ENCODE data around the gene MAPK1. TPM values are rescaled to one million over a fixed set of nuclear protein-coding genes. Genes with fewer than 3 reads are reported as not detected.

The MAPK1 gene
- total RNA-seq, 4 donors from 2014 or later, result 29.0 to 46.8 (median 35.1) TPM

DNA sequence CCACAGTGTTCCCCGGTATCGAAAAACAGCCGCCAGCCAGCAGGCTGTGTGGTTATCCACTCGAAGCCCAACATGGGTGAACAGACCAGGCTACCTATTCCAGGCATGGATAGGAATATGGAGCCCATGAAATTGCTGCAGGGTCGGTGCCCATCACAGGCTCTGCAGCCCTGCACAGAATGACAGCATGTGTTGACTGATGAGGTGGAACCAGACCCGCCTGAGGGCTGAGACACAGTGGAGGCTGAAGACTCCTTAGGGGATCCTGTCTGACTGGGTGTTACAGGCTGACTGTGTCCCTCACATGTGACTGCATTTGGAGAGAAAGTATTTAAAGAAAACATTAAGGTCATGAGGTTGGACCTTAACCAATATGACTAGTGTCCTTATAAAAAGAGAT is 125.7 kb downstream of the MAPK1 start:
- TF ChIP-seq, protein P1, sequence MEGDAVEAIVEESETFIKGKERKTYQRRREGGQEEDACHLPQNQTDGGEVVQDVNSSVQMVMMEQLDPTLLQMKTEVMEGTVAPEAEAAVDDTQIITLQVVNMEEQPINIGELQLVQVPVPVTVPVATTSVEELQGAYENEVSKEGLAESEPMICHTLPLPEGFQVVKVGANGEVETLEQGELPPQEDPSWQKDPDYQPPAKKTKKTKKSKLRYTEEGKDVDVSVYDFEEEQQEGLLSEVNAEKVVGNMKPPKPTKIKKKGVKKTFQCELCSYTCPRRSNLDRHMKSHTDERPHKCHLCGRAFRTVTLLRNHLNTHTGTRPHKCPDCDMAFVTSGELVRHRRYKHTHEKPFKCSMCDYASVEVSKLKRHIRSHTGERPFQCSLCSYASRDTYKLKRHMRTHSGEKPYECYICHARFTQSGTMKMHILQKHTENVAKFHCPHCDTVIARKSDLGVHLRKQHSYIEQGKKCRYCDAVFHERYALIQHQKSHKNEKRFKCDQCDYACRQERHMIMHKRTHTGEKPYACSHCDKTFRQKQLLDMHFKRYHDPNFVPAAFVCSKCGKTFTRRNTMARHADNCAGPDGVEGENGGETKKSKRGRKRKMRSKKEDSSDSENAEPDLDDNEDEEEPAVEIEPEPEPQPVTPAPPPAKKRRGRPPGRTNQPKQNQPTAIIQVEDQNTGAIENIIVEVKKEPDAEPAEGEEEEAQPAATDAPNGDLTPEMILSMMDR (IDR thresholded peaks at IDR 0.05), result no peak
- ATAC-seq (ENCODE audit: low FRiP score), result no peak
- DNase-seq (ENCODE audit: low spot score), result no peak

DNA sequence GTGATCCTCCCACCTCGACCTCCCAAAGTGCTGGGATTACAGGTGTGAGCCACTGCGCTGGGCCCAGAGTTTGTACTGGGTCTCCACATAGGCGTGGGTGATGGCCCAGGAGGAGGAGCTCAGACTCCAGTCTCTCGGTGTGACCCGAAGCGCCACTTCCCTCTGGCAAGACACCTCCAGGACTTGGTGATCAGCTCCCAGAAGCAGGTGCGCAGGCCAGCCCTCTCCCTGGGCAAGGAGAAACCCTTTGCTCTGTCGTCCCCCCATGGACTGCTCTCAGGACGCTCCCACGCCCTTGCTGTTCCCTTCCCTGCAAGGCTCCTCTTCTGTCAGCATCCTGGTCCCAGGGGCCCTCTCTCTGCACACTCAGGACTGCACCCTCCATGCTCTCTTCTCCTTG is 126.4 kb downstream of the MAPK1 start:
- DNase-seq (ENCODE audit: low spot score) (no peak), ATAC-seq (ENCODE audit: low FRiP score) (no peak)
- TF ChIP-seq, protein P1 (IDR thresholded peaks at IDR 0.05), result no peak

GRCh38 chr22:21739828-21740377 is 127.5 kb downstream of the MAPK1 start:
- DNase-seq (ENCODE audit: low spot score) (no peak), ATAC-seq (ENCODE audit: low FRiP score) (no peak)
- TF ChIP-seq, protein P1 (IDR thresholded peaks at IDR 0.05), result no peak

DNA sequence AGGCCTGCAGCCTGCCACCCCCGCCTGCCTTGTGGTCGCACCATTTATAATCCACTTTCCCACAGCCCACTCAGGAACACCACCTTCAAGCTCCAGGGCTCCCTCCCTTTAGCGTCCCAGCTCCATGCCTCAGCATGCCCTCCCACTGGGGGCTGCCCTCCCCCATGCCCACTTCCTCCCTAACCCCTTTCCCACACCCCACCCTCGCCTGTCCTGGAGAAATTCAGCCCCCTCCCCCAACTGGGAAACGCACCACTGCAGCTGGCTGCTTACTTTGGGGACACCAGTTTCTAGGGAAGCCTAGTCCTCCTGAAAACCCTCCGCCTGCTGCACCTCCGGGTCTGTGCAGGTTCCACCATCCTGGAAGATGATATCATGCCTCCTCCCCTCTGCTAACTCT is 128.5 kb downstream of the MAPK1 start:
- TF ChIP-seq, protein P1 (IDR thresholded peaks at IDR 0.05), result no peak
- DNase-seq (ENCODE audit: low spot score) (no peak), ATAC-seq (ENCODE audit: low FRiP score) (no peak)

DNA sequence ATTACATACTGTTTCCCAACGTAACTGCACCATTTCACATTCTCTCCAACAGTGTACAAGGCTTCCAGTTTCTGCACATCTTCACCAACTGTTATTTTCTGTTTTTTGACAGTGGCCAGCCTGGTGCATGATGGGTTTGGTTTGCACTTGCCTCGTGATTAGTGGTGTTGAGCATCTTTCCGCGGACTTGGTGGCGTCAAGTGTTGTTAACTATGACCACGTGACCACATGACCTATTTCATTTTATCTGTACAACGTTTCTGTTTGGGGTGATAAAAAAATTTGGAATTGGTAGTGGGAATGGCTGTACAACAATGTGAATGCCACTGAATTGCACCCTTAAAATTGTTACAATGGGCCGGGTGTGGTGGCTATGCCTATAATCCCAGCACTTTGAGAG is 129.4 kb downstream of the MAPK1 start:
- ATAC-seq (ENCODE audit: low FRiP score), result no peak
- TF ChIP-seq, protein P1 (IDR thresholded peaks at IDR 0.05), result no peak
- no peak for DNase-seq (ENCODE audit: low spot score)

GRCh38 chr22:21736948-21737347 is 130.5 kb downstream of the MAPK1 start:
- DNase-seq (ENCODE audit: low spot score) (no peak), ATAC-seq (ENCODE audit: low FRiP score) (no peak)
- TF ChIP-seq, protein P1 (IDR thresholded peaks at IDR 0.05), result no peak

- no peak for DNase-seq (ENCODE audit: low spot score)
- peak; percentile 55 for ATAC-seq (ENCODE audit: low FRiP score)
- TF ChIP-seq, protein P1 (IDR thresholded peaks at IDR 0.05), result no peak
These were observed 131.3 kb downstream of the MAPK1 start for GRCh38 chr22:21736084-21736642.

All from omental fat pad (tissue), 4 donors.